HG02885 (cell line): ENCODE data around the gene C14orf180.

Experiments
- ATAC-seq: cut with Tn5 transposase; IDR thresholded peaks from one replicate; pipeline ENCODE4 v1.9.1; 2021; ENCODE audit warnings: mild to moderate bottlenecking; ENCODE audit not compliant: unreplicated experiment, poor library complexity

The C14orf180 gene

GRCh38 chr14:104591031-104591430 lies 11.5 kb downstream of the C14orf180 start:
- ATAC-seq: no peak

GRCh38 chr14:104591506-104592291 lies 12.1 kb downstream of the C14orf180 start:
- no peak for ATAC-seq

- no peak for ATAC-seq
These were observed 12.7 kb downstream of the C14orf180 start for GRCh38 chr14:104592292-104592672.

- no peak for ATAC-seq
These were observed 13.2 kb downstream of the C14orf180 start for GRCh38 chr14:104592785-104593184.

- ATAC-seq: no peak
These were observed 13.7 kb downstream of the C14orf180 start for GRCh38 chr14:104593241-104593701.

GRCh38 chr14:104593710-104594136 lies 14.2 kb downstream of the C14orf180 start:
- no peak for ATAC-seq

- ATAC-seq: no peak
These were observed 14.9 kb downstream of the C14orf180 start for GRCh38 chr14:104594310-104595046.

GRCh38 chr14:104595116-104595675 lies 15.6 kb downstream of the C14orf180 start:
- no peak for ATAC-seq

- no peak for ATAC-seq
These were observed 16.4 kb downstream of the C14orf180 start for GRCh38 chr14:104595911-104596450.

- no peak for ATAC-seq
These were observed 16.9 kb downstream of the C14orf180 start for GRCh38 chr14:104596451-104596918.

GRCh38 chr14:104596927-104597351 lies 17.4 kb downstream of the C14orf180 start:
- ATAC-seq: no peak

GRCh38 chr14:104597576-104597975 lies 18.0 kb downstream of the C14orf180 start:
- ATAC-seq: no peak

- no peak for ATAC-seq
These were observed 18.7 kb downstream of the C14orf180 start for GRCh38 chr14:104598039-104598909.

- no peak for ATAC-seq
These were observed 19.3 kb downstream of the C14orf180 start for GRCh38 chr14:104598910-104599273.

GRCh38 chr14:104599446-104599845 lies 19.9 kb downstream of the C14orf180 start:
- ATAC-seq: no peak

- no peak for ATAC-seq
These were observed 20.6 kb downstream of the C14orf180 start for GRCh38 chr14:104600141-104600643.

GRCh38 chr14:104600805-104601204 lies 21.2 kb downstream of the C14orf180 start:
- no peak for ATAC-seq

GRCh38 chr14:104601786-104602185 lies 22.2 kb downstream of the C14orf180 start:
- no peak for ATAC-seq

GRCh38 chr14:104602315-104602932 lies 22.9 kb downstream of the C14orf180 start:
- ATAC-seq: no peak
